ENCODE measurements around the gene TUSC2. TPM values are rescaled to one million over a fixed set of nuclear protein-coding genes. Genes with fewer than 3 reads are reported as not detected.

Gene TUSC2
- polyA plus RNA-seq, 1 of the 3 experiments (the other 2 are of a cell fraction): 58.7 TPM

GRCh38 chr3:50345008-50345407, 17.0 kb upstream of the TUSC2 start:
- CTCF ChIA-PET: interaction anchor here (0.7 to 4.7 kb wide), 8 partner anchors 11 to 205 kb away, joined by 3 to 29 read pairs (median 4); partner anchors contain the start of gene HYAL1
- H3K4me1 ChIP-seq (ENCODE audit: control insufficient read depth in 1 of 2, insufficient read depth in 2 of 2, low read depth in 1 of 2, low read length in 1 of 2): peaks cover 3 to 27% of the 10 kb centered on the region in 2 experiments; a peak in 1 of 4 replicates
- H3K79me2 ChIP-seq (ENCODE audit: insufficient read depth): peaks cover 12% of the 10 kb centered on the region
- H3K27ac ChIP-seq (ENCODE audit: low read depth in 2 of 2, low read length in 1 of 2): no peak overlapping the region
- H3K36me3 ChIP-seq (replicated peaks in 1 of 2; ENCODE audit: control insufficient read depth in 1 of 2, insufficient read depth in 2 of 2, low read length in 1 of 2): peaks cover 0 to 17% of the 10 kb centered on the region in 2 experiments
- DNase-seq: no peak
- no peak overlapping the region for H2AFZ ChIP-seq (ENCODE audit: low read depth)
- no peaks in the 10 kb centered on the region for H3K9me2 ChIP-seq
- no peak overlapping the region for H3K4me2 ChIP-seq
- H3K27me3 ChIP-seq (ENCODE audit: insufficient read depth): no peaks in the 10 kb centered on the region
- no peak overlapping the region for H3K4me3 ChIP-seq (ENCODE audit: low read depth in 2 of 2, low read length in 1 of 2)
- 100% methylated on average over 1 of the region's 8 CpGs for WGBS (ENCODE audit: low lambda C conversion rate)
- H3K9me3 ChIP-seq: no peaks in the 10 kb centered on the region
- no peaks in the 10 kb centered on the region for H4K20me1 ChIP-seq (ENCODE audit: insufficient read depth)
- H3K9ac ChIP-seq: no peak overlapping the region
- H3F3A ChIP-seq (replicated peaks; ENCODE audit: insufficient read depth): peaks cover 3% of the 10 kb centered on the region
- POLR2A ChIA-PET: no interaction called here
- TF ChIP-seq USF2 (IDR thresholded peaks at IDR 0.05; ENCODE audit: borderline replicate concordance, low read depth, low read length) (no peak), EP300 (IDR thresholded peaks at IDR 0.05; ENCODE audit: borderline replicate concordance in 1 of 2, low read depth in 1 of 2, low read length in 1 of 2) (no peak), JUND (IDR thresholded peaks at IDR 0.05) (no peak), NFIC (IDR thresholded peaks at IDR 0.05; ENCODE audit: borderline replicate concordance) (no peak), RCOR1 (IDR thresholded peaks at IDR 0.05; ENCODE audit: low read length) (no peak), REST (IDR thresholded peaks at IDR 0.05; ENCODE audit: low read depth, low read length) (no peak), CHD2 (IDR thresholded peaks at IDR 0.05; ENCODE audit: low read length, partially characterized antibody) (no peak), YY1 (IDR thresholded peaks at IDR 0.05; ENCODE audit: low read depth) (no peak), USF1 (IDR thresholded peaks at IDR 0.05; ENCODE audit: borderline replicate concordance, low read depth) (no peak), MEF2A (IDR thresholded peaks at IDR 0.05; ENCODE audit: borderline replicate concordance, low read depth) (no peak), MAX (IDR thresholded peaks at IDR 0.05; ENCODE audit: low read depth) (no peak), TEAD4 (IDR thresholded peaks at IDR 0.05; ENCODE audit: borderline replicate concordance, insufficient read depth) (no peak), RAD21 (IDR thresholded peaks at IDR 0.05; ENCODE audit: low read length) (no peak), ELF1 (IDR thresholded peaks at IDR 0.05) (no peak)
